Esophagus muscularis mucosa (tissue), 4 donors: ENCODE results near the gene FMO2. TPM values are rescaled to one million over a fixed set of nuclear protein-coding genes. Genes with fewer than 3 reads are reported as not detected.
A peak's percentile ranks its signal among the peaks of the same experiment; 100 is the strongest.

Experiments used
- DNase-seq: peaks from one replicate; pipeline ENCODE4 v3.0.0-alpha.2; 2017; ENCODE audit errors: extremely low spot score
- H3K27ac ChIP-seq, 4 donors: fragments of 200-600 bp; sonication (generic); replicated peaks in 1 of 4; 1 replicate in 3 of 4; 2 replicates in 1 of 4; pipeline ENCODE4 v1.5.1; 2016 to 2019; ENCODE audit warnings: mild to moderate bottlenecking in 1 of 4
- H3K27me3 ChIP-seq, 4 donors: fragments of 200-600 bp; sonication (generic); one replicate each; pipeline versions ENCODE4 v1.5.1 to v1.6.0; 2016 to 2019
- H3K36me3 ChIP-seq, 4 donors: fragments of 200-600 bp; sonication (generic); one replicate each; pipeline ENCODE4 v1.5.1; 2016 to 2019
- H3K4me1 ChIP-seq, 4 donors: fragments of 200-600 bp; sonication (generic); one replicate each; pipeline ENCODE4 v1.5.1; 2016 to 2019
- H3K4me3 ChIP-seq, 4 donors: fragments of 200-600 bp; sonication (generic); 1 replicate in 2 of 4; 2 replicates in 2 of 4; pipeline ENCODE4 v1.5.1; 2016 to 2019; ENCODE audit warnings: mild to moderate bottlenecking in 4 of 4, moderate library complexity in 1 of 4
- H3K9me3 ChIP-seq, 4 donors: fragments of 200-600 bp; sonication (generic); 1 replicate in 3 of 4; 2 replicates in 1 of 4; pipeline ENCODE4 v1.5.1; 2016 to 2019
- EP300 ChIP-seq: sonication (generic); formaldehyde crosslinking; IDR thresholded peaks from one replicate; pipeline ENCODE4 v1.6.1; 2017; ENCODE audit warnings: antibody characterized with exemption
- POLR2A ChIP-seq: fragments of 450-650 bp; IDR thresholded peaks from one replicate; pipeline ENCODE4 v1.6.1; 2017; ENCODE audit warnings: antibody characterized with exemption, moderate library complexity, mild to moderate bottlenecking, low read depth
- POLR2AphosphoS5 ChIP-seq, 2 donors: sonication (generic); formaldehyde crosslinking; IDR thresholded peaks; one replicate each; pipeline ENCODE4 v1.6.1; 2017; ENCODE audit warnings: antibody characterized with exemption in 2 of 2
- WGBS: methylation state at CpG from one replicate; pipeline ENCODE4 v1.1.5; 2018; 5-methylcytosine and 5-hydroxymethylcytosine counted together
- intact Hi-C: fragments of 100-400 bp; cut with DNase I; formaldehyde crosslinking; loops from one replicate; pipeline ENCODE4 v1.15.1; 2023
- total RNA-seq, 4 donors: library from RNA; depleted of rRNA; stranded (reverse); fragments of >200 nt; gene quantifications; one replicate each; pipeline versions ENCODE4 v1.1.0 to v1.2.1, GENCODE V29; 2016
- TF ChIP-seq, protein P1 (sequence below), 3 experiments: fragments of 200-600 bp in 2 of 3; fragments of 450-650 bp in 1 of 3; sonication (generic) in 2 of 3; IDR thresholded peaks; one replicate each; pipeline ENCODE4 v1.5.1; 2017 to 2019; ENCODE audit warnings: antibody characterized with exemption in 3 of 3, mild to moderate bottlenecking in 2 of 3, moderate library complexity in 1 of 3

Gene FMO2
- total RNA-seq, 4 donors from 2014 or later = 41.1 to 69.4 (median 56.2) TPM

DNA sequence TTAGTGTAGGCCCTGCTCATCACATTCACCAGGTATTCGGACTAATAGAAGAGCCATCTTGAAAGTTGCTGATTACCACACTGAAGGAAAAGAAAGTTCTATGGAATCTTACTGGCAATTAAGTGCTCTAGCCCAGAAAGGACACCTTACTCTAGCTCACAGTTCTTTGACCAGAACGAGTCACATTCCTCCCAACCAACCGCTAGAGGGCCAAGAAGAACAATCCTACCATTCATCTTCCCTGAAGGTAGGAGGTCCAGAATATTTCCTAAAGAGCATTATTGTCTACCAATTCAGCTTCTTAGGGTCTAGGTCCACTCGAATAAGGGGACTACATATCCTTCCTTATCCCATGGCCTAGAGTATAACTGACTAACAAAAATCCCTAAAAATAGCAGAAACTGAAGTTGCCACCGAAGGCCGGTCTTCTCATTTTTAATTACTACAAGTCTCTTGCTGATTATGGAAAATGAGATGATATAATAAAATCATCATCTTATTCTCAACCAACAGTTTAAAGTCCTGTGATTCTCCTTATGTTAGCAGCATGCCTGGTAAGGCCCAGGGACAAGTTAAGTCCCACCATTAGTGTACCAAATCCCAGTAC is 60.5 kb downstream of the FMO2 start:
- no peak overlapping the region for H3K27ac ChIP-seq
- H3K9me3 ChIP-seq = no peaks in the 10 kb centered on the region
- no peaks in the 10 kb centered on the region for H3K4me1 ChIP-seq
- H3K27me3 ChIP-seq = no peaks in the 10 kb centered on the region
- intact Hi-C loops = loop anchor here (2.0 kb wide), 1 partner anchor 67 kb away; no protein-coding TSS in a partner anchor
- TF ChIP-seq POLR2A = no peak
- TF ChIP-seq, protein P1, sequence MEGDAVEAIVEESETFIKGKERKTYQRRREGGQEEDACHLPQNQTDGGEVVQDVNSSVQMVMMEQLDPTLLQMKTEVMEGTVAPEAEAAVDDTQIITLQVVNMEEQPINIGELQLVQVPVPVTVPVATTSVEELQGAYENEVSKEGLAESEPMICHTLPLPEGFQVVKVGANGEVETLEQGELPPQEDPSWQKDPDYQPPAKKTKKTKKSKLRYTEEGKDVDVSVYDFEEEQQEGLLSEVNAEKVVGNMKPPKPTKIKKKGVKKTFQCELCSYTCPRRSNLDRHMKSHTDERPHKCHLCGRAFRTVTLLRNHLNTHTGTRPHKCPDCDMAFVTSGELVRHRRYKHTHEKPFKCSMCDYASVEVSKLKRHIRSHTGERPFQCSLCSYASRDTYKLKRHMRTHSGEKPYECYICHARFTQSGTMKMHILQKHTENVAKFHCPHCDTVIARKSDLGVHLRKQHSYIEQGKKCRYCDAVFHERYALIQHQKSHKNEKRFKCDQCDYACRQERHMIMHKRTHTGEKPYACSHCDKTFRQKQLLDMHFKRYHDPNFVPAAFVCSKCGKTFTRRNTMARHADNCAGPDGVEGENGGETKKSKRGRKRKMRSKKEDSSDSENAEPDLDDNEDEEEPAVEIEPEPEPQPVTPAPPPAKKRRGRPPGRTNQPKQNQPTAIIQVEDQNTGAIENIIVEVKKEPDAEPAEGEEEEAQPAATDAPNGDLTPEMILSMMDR (IDR thresholded peaks at IDR 0.05) = peak; percentile 55 to 69 (median 57)
- DNase-seq = no peak
- no peaks in the 10 kb centered on the region for H3K36me3 ChIP-seq
- 39% methylated on average over 6 of the region's 6 CpGs for WGBS
- no peak overlapping the region for H3K4me3 ChIP-seq

DNA sequence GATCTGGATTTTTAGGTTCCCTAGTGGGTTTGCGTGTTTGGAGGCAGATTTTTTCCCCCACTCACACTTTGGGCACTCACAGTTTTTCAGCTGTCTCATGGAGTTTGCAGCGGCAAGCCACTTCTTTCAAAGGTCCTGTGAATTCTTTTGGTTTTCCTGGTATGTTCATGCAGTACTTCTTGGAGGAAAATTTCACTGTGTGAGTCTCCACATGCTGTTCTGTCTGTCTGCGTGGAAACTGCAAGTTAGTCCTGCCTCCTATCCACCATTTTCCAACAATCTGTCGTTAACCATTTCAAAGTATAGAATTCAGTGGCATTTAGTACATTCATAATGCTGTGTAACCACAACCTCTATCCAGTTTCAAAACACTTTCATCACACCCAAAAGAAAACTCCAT is 62.4 kb downstream of the FMO2 start:
- H3K27ac ChIP-seq = no peak overlapping the region
- peaks cover 0 to 12% (median 4%) of the 10 kb centered on the region in 4 donors for H3K4me1 ChIP-seq
- no peak for DNase-seq
- peaks cover 0 to 15% (median 6%) of the 10 kb centered on the region in 4 donors for H3K27me3 ChIP-seq
- intact Hi-C loops = loop anchor here (2.0 kb wide), 1 partner anchor 65 kb away; no protein-coding TSS in a partner anchor
- TF ChIP-seq POLR2AphosphoS5 (IDR thresholded peaks at IDR 0.05) = no peak
- no peak for TF ChIP-seq POLR2A
- TF ChIP-seq EP300 = no peak
- TF ChIP-seq, protein P1 (IDR thresholded peaks at IDR 0.05) = no peak
- WGBS = 89% methylated on average over 4 of the region's 4 CpGs
- no peaks in the 10 kb centered on the region for H3K36me3 ChIP-seq
- no peaks in the 10 kb centered on the region for H3K9me3 ChIP-seq
- no peak overlapping the region for H3K4me3 ChIP-seq

DNA sequence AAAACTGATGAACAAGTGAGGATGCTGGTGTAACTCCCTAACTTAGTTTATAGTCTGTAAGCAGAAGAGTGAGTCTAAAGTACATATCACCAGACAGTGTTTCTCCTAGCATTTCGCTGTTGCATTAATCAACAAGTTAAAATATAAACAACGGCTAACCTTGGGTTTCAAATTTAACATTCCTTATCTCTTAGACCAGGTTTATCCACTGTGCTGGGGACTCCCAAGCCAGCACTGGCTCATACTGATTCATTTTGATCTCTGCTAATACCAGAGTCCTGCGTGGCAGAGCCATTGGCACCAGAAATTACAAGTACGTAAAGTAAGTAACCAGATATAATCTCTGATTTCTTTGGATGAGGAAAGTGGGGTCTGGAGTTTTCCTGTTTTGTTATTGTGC is 63.2 kb downstream of the FMO2 start, which contains the start of gene FMO1:
Gene FMO1 (plus strand): TSS at position 193 of the 400 bp plus-strand sequence. CDS start 9,594 bp downstream, outside the sequence.
- WGBS = 79% methylated on average over 4 of the region's 4 CpGs
- Histone ChIP-seq H3K27me3 (peaks cover 0 to 20% (median 6%) of the 10 kb centered on the region in 4 donors), H3K27ac (no peak within 1 kb of the TSS), H3K4me1 (peaks cover 0 to 12% (median 4%) of the 10 kb centered on the region in 4 donors), H3K4me3 (no peak within 1 kb of the TSS), H3K36me3 (no peaks in the 10 kb centered on the region), H3K9me3 (no peaks in the 10 kb centered on the region)
- TF ChIP-seq EP300 = no peak
- intact Hi-C loops = no loop called here
- no peak for DNase-seq

DNA sequence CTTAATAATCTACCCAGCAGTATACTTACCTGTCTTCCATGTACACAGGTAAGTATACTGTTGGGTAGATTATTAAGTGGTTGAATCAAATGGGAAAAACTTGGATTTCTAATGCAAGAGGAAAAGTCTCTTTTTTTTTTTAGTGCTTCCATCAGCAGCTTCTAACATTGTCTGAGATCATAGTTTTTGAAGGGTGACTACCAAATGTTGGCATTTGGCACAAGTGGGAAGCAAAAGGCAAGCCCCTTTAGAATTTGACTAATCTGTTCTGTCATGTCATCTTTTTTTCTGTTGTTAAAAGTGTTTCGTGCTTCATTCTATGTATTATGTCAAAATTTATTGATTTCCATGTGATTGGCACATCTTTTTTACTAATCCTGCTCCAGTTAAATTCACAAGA is 63.7 kb downstream of the FMO2 start:
- Histone ChIP-seq H3K27me3 (peaks cover 0 to 26% (median 8%) of the 10 kb centered on the region in 4 donors), H3K4me3 (no peak overlapping the region), H3K27ac (no peak overlapping the region), H3K36me3 (no peaks in the 10 kb centered on the region), H3K4me1 (peaks cover 0 to 12% (median 4%) of the 10 kb centered on the region in 4 donors), H3K9me3 (no peaks in the 10 kb centered on the region)
- TF ChIP-seq EP300 (no peak), POLR2AphosphoS5 (IDR thresholded peaks at IDR 0.05) (no peak), POLR2A (no peak)
- TF ChIP-seq, protein P1 (IDR thresholded peaks at IDR 0.05) = no peak
- no peak for DNase-seq
- intact Hi-C loops = no loop called here
- WGBS = 38% methylated on average over 1 of the region's 1 CpG

DNA sequence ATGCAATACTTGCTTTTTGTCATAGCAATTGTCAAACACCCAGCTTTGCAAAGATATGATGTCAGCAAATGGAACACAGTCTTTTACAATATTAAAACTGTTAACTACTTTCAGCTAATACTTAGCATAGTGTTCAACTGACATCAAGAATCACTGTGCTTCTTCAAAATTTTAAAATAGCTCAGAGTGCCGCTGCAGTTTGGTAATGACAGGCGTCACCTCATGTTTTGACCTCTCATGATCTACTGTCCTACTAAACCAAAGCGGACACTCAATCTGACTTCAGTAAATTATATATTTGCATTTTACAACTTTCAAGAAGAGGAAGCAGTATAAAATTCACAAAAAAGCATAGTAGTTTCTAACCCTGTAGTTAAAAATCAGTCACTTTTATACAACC is 65.2 kb downstream of the FMO2 start:
- WGBS = 94% methylated on average over 3 of the region's 3 CpGs
- no peaks in the 10 kb centered on the region for H3K9me3 ChIP-seq
- peaks cover 0 to 31% (median 8%) of the 10 kb centered on the region in 4 donors for H3K27me3 ChIP-seq
- no peak overlapping the region for H3K4me3 ChIP-seq
- H3K4me1 ChIP-seq = peaks cover 0 to 12% (median 4%) of the 10 kb centered on the region in 4 donors
- no peak for DNase-seq
- no peak overlapping the region for H3K27ac ChIP-seq
- no peaks in the 10 kb centered on the region for H3K36me3 ChIP-seq
- TF ChIP-seq POLR2A (no peak), EP300 (no peak), POLR2AphosphoS5 (IDR thresholded peaks at IDR 0.05) (no peak)
- TF ChIP-seq, protein P1 (IDR thresholded peaks at IDR 0.05) = no peak
- intact Hi-C loops = no loop called here
